ENCODE measurements around the gene LARGE1. TPM values are rescaled to one million over a fixed set of nuclear protein-coding genes. Genes with fewer than 3 reads are reported as not detected.
A peak's percentile ranks its signal among the peaks of the same experiment; 100 is the strongest.
"Not testable (repeated sequence)": the region's sequence is repeated elsewhere in the genome, so short reads cannot be mapped to it uniquely, and the experiment has no call there.

The LARGE1 gene
- total RNA-seq, 4 donors from 2014 or later: 78.1 to 156 (median 104) TPM

GRCh38 chr22:33467620-33468095, 452.6 kb downstream of the LARGE1 start:
- no peak overlapping the region for H3K27ac ChIP-seq
- no peaks in the 10 kb centered on the region for H3K4me1 ChIP-seq
- H3K27me3 ChIP-seq: no peaks in the 10 kb centered on the region
- no peaks in the 10 kb centered on the region for H3K9me3 ChIP-seq
- H3K36me3 ChIP-seq: no peaks in the 10 kb centered on the region
- TF ChIP-seq CTCF (IDR thresholded peaks at IDR 0.05): no peak
- TF ChIP-seq POLR2A (IDR thresholded peaks at IDR 0.05): no peak
- no peak overlapping the region for H3K4me3 ChIP-seq
- no peak for DNase-seq

- Histone ChIP-seq H3K27ac (no peak overlapping the region), H3K9me3 (peaks cover 0 to 6% (median 0%) of the 10 kb centered on the region in 4 donors), H3K4me1 (no peaks in the 10 kb centered on the region), H3K27me3 (no peaks in the 10 kb centered on the region), H3K36me3 (no peaks in the 10 kb centered on the region), H3K4me3 (no peak overlapping the region)
- DNase-seq: no peak
- TF ChIP-seq CTCF (IDR thresholded peaks at IDR 0.05): no peak
- TF ChIP-seq POLR2A (IDR thresholded peaks at IDR 0.05): no peak
Observed at GRCh38 chr22:33467080-33467479, 453.2 kb downstream of the LARGE1 start.

GRCh38 chr22:33465554-33465953, 454.7 kb downstream of the LARGE1 start:
- Histone ChIP-seq H3K27me3 (no peaks in the 10 kb centered on the region), H3K27ac (no peak overlapping the region), H3K4me1 (no peaks in the 10 kb centered on the region), H3K4me3 (no peak overlapping the region), H3K36me3 (no peaks in the 10 kb centered on the region), H3K9me3 (peaks cover 0 to 6% (median 0%) of the 10 kb centered on the region in 4 donors)
- TF ChIP-seq POLR2A (IDR thresholded peaks at IDR 0.05) (no peak), CTCF (IDR thresholded peaks at IDR 0.05) (no peak)
- no peak for DNase-seq

- no peaks in the 10 kb centered on the region for H3K4me1 ChIP-seq
- DNase-seq: no peak
- H3K36me3 ChIP-seq: no peaks in the 10 kb centered on the region
- H3K9me3 ChIP-seq: peaks cover 0 to 6% (median 0%) of the 10 kb centered on the region in 4 donors
- H3K27ac ChIP-seq: no peak overlapping the region
- no peak for TF ChIP-seq POLR2A (IDR thresholded peaks at IDR 0.05)
- no peak for TF ChIP-seq CTCF (IDR thresholded peaks at IDR 0.05)
- H3K27me3 ChIP-seq: no peaks in the 10 kb centered on the region
- no peak overlapping the region for H3K4me3 ChIP-seq
Observed at GRCh38 chr22:33464698-33465097, 455.6 kb downstream of the LARGE1 start.

GRCh38 chr22:33461698-33462434, 458.4 kb downstream of the LARGE1 start:
- peak overlapping the region in 1 of 4 donors; percentile 28 for H3K27ac ChIP-seq
- no peak for DNase-seq
- no peak for TF ChIP-seq POLR2A (IDR thresholded peaks at IDR 0.05)
- TF ChIP-seq CTCF (IDR thresholded peaks at IDR 0.05): no peak

GRCh38 chr22:33461245-33461644, 459.0 kb downstream of the LARGE1 start:
- H3K4me3 ChIP-seq: not testable (repeated sequence)
- DNase-seq: peak in 1 of 3 donors; percentile 52

More at GRCh38 chr22:33461698-33462434, 458.4 kb downstream of the LARGE1 start:
- Histone ChIP-seq H3K27me3 (no peaks in the 10 kb centered on the region), H3K36me3 (no peaks in the 10 kb centered on the region), H3K4me3 (no peak overlapping the region), H3K9me3 (peaks cover 0 to 6% (median 0%) of the 10 kb centered on the region in 4 donors), H3K4me1 (no peaks in the 10 kb centered on the region)

More at GRCh38 chr22:33461245-33461644, 459.0 kb downstream of the LARGE1 start:
- H3K36me3 ChIP-seq, H3K4me1 ChIP-seq, H3K9me3 ChIP-seq, H3K27me3 ChIP-seq: not testable (repeated sequence)
- H3K27ac ChIP-seq: peak overlapping the region in 2 of 4 donors; percentile 56 to 63

Measured in Peyer's patch (tissue), 4 donors.